ENCODE results near the gene KCNQ1.

DNA sequence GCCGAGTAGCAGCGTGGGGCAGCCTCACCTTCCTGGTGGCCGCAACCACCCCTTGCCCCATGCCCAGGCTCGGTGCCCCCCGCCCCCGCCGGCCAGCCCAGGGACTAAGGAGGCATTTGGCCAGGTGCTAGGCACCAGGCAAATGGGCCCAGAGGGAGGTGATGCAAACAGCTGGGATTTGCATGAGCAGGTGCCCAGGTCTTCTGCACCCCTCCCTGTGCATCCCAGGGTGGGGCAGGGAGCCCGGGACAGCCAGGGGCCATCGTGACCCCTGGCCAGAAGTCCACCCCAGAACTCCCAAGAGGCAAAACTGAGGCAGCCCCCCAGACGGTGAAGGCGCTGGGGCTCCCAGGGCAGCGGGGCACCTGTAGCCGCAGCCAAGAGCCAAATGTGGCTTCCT lies 18.6 kb upstream of the KCNQ1 start:
- TF ChIP-seq CTCF (IDR thresholded peaks at IDR 0.05; ENCODE audit: borderline replicate concordance, extremely low read depth, low read length, poor library complexity, severe bottlenecking) (no peak), EZH2 (IDR thresholded peaks at IDR 0.05; ENCODE audit: borderline replicate concordance, low read depth, low read length, severe bottlenecking) (no peak)
